ENCODE results near the gene PLXDC2. TPM values are rescaled to one million over a fixed set of nuclear protein-coding genes. Genes with fewer than 3 reads are reported as not detected.

PLXDC2 gene
- polyA plus RNA-seq, 2 of the 4 experiments (the other 2 are of a cell fraction), result 0.08 to 0.09 TPM

GRCh38 chr10:20146004-20146403 is 329.8 kb downstream of the PLXDC2 start:
- CTCF ChIA-PET, result no interaction called here
- H3K27ac ChIP-seq, result no peak overlapping the region
- WGBS (ENCODE audit: missing lambda C conversion rate), result 6% methylated on average over 2 of the region's 2 CpGs
- DNase-seq (ENCODE audit: low read depth in 1 of 2, low spot score in 1 of 2) (no peak), FAIRE-seq (no peak), ATAC-seq (no peak)
- no peak overlapping the region for H3K4me3 ChIP-seq
- H3K4me2 ChIP-seq, result no peak overlapping the region
- no peaks in the 10 kb centered on the region for H3K9me3 ChIP-seq
- TF ChIP-seq HDAC2 (IDR thresholded peaks at IDR 0.05), result no peak
- no peak for TF ChIP-seq BCL3 (IDR thresholded peaks at IDR 0.05)
- no peak for TF ChIP-seq SMC3 (IDR thresholded peaks at IDR 0.05)
- TF ChIP-seq ELK1 (IDR thresholded peaks at IDR 0.05; ENCODE audit: low read depth, low read length), result no peak
- no peak for TF ChIP-seq ESRRA (IDR thresholded peaks at IDR 0.05; ENCODE audit: borderline replicate concordance, low read length)
- TF ChIP-seq CBX8 (IDR thresholded peaks at IDR 0.05), result no peak
- TF ChIP-seq HEYL (CRISPR knock-in tag; IDR thresholded peaks at IDR 0.05), result no peak
- no peak for TF ChIP-seq ATOH8 (CRISPR knock-in tag; IDR thresholded peaks at IDR 0.05; ENCODE audit: low read depth)
- POLR2A ChIA-PET, result no interaction called here
- no peaks in the 10 kb centered on the region for H3K4me1 ChIP-seq

DNA sequence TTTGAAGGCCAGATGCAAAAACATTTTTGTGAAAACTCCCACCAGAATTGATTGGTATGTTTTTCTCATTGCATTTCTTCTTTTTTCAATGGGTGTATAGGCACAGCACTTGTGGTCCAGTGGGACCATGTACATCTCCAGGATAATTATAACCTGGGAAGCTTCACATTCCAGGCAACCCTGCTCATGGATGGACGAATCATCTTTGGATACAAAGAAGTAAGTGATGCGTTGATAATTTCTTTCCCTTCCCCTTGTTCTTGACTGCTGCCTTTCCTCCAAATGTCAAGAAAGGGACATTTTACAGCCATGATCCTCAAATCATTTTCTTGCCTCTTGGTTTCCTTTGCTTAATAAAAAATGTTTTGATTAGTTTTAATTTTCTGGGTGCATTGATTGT is 331.5 kb downstream of the PLXDC2 start:
- ATAC-seq (no peak), DNase-seq (ENCODE audit: low read depth in 1 of 2, low spot score in 1 of 2) (no peak), FAIRE-seq (no peak)
- Histone ChIP-seq H3K4me1 (no peaks in the 10 kb centered on the region), H3K4me2 (no peak overlapping the region), H3K9me3 (no peaks in the 10 kb centered on the region), H3K4me3 (no peak overlapping the region), H3K27ac (no peak overlapping the region)
- ChIA-PET CTCF (no interaction called here), POLR2A (no interaction called here)
- 19% methylated on average over 2 of the region's 2 CpGs for WGBS (ENCODE audit: missing lambda C conversion rate)
- TF ChIP-seq CBX8 (IDR thresholded peaks at IDR 0.05), result no peak
- no peak for TF ChIP-seq EP300 (IDR thresholded peaks at IDR 0.05)
- TF ChIP-seq, protein P1, sequence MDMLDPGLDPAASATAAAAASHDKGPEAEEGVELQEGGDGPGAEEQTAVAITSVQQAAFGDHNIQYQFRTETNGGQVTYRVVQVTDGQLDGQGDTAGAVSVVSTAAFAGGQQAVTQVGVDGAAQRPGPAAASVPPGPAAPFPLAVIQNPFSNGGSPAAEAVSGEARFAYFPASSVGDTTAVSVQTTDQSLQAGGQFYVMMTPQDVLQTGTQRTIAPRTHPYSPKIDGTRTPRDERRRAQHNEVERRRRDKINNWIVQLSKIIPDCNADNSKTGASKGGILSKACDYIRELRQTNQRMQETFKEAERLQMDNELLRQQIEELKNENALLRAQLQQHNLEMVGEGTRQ (IDR thresholded peaks at IDR 0.05), result no peak
- no peak for TF ChIP-seq ATOH8 (CRISPR knock-in tag; IDR thresholded peaks at IDR 0.05; ENCODE audit: low read depth)
- no peak for TF ChIP-seq FOSB (CRISPR knock-in tag; IDR thresholded peaks at IDR 0.05)
- no peak for TF ChIP-seq POLR2AphosphoS2 (conservative IDR thresholded peaks at IDR 0.05; ENCODE audit: low read length)

DNA sequence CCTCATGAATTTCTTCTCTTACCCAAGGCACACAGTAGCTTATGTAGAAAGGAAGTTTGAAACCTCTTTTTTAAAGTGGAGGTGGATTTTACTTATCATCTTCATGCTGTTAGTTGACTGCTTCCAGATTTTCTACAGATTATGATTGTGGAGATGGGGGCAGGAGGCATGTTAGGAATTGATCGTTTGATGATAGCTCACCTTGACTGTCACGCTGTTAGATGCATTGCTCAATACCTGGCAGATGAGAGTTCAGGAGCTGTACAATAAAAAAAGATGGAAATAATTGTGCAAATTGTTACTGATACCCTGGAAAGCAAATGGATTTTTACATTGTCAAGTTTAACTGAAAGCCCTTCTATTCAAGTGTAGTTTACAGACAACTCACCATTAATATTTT is 340.3 kb downstream of the PLXDC2 start:
- CTCF ChIA-PET, result interaction anchor here (1.2 kb wide), 1 partner anchor 51 kb away, joined by 3 read pairs; no protein-coding TSS in a partner anchor

More for the DNA sequence above, 340.3 kb downstream of the PLXDC2 start:
- POLR2A ChIA-PET, result no interaction called here
- DNase-seq (ENCODE audit: low read depth in 1 of 2, low spot score in 1 of 2) (no peak), FAIRE-seq (no peak), ATAC-seq (no peak)
- H3K4me2 ChIP-seq, result no peak overlapping the region
- no peak overlapping the region for H3K4me3 ChIP-seq
- WGBS (ENCODE audit: missing lambda C conversion rate), result 12% methylated on average over 2 of the region's 2 CpGs
- no peak overlapping the region for H3K27ac ChIP-seq
- no peaks in the 10 kb centered on the region for H3K9me3 ChIP-seq
- TF ChIP-seq, protein P2, sequence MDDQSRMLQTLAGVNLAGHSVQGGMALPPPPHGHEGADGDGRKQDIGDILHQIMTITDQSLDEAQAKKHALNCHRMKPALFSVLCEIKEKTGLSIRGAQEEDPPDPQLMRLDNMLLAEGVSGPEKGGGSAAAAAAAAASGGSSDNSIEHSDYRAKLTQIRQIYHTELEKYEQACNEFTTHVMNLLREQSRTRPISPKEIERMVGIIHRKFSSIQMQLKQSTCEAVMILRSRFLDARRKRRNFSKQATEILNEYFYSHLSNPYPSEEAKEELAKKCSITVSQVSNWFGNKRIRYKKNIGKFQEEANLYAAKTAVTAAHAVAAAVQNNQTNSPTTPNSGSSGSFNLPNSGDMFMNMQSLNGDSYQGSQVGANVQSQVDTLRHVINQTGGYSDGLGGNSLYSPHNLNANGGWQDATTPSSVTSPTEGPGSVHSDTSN (IDR thresholded peaks at IDR 0.05), result no peak
- no peak for TF ChIP-seq NFE2L2 (conservative IDR thresholded peaks at IDR 0.05; ENCODE audit: low read length)
- no peak for TF ChIP-seq POLR2A (IDR thresholded peaks at IDR 0.05; ENCODE audit: low read length)
- no peak for TF ChIP-seq CBX2 (IDR thresholded peaks at IDR 0.05; ENCODE audit: borderline replicate concordance, low read depth)
- TF ChIP-seq HEYL (CRISPR knock-in tag; IDR thresholded peaks at IDR 0.05), result no peak
- no peaks in the 10 kb centered on the region for H3K4me1 ChIP-seq

All from A549 (cell line).